PC-3 (cell line): ENCODE results near the gene SPATA46. TPM values are rescaled to one million over a fixed set of nuclear protein-coding genes. Genes with fewer than 3 reads are reported as not detected.

Source experiments
- ATAC-seq: fragments of 200-7000 bp; cut with Tn5 transposase; 2 replicates; pipeline ENCODE4 v1.9.1; 2020; ENCODE audit warnings: mild to moderate bottlenecking, moderate library complexity
- Bru-seq: library from RNA; stranded (reverse); fragments of 400-500 nt; gene quantifications from one replicate; lab custom pipeline; 2021; lab: Mats Ljungman, UMichigan
- BruChase-seq, 2 experiments: library from RNA; stranded (reverse); fragments of 400-500 nt; gene quantifications; one replicate each; lab custom pipeline; 2021; lab: Mats Ljungman, UMichigan
- BruUV-seq: library from RNA; stranded (reverse); fragments of 400-500 nt; replicated peaks from 2 replicates; lab custom pipeline; 2021; lab: Mats Ljungman, UMichigan
- CTCF ChIA-PET: fragments of 300-600 bp; sonication (Branson Sonifier 250); formaldehyde crosslinking; loops from one replicate; lab custom pipeline; 2022; ENCODE audit warnings: antibody characterized with exemption; lab: Charles Lee
- POLR2A ChIA-PET: fragments of 300-600 bp; sonication (Branson Sonifier 250); formaldehyde crosslinking; loops from one replicate; lab custom pipeline; 2022; ENCODE audit warnings: antibody characterized with exemption; ENCODE audit not compliant: unreplicated experiment; lab: Charles Lee
- DNase-seq: peaks from one replicate; pipeline ENCODE4 v3.0.0-alpha.2; 2015
- H2AFZ ChIP-seq: fragments of 300-600 bp; sonication (generic); 2 replicates; pipeline ENCODE4 v1.6.0; 2016; ENCODE audit warnings: antibody characterized with exemption, low read length
- H3F3A ChIP-seq: fragments of 300-600 bp; sonication (generic); one replicate; pipeline ENCODE4 v1.6.0; 2017; ENCODE audit warnings: antibody characterized with exemption, low read length, control low read depth, mild to moderate bottlenecking; ENCODE audit not compliant: unreplicated experiment
- H3K27ac ChIP-seq: fragments of 300-600 bp; sonication (generic); 2 replicates; pipeline ENCODE4 v1.5.1; 2016; ENCODE audit warnings: mild to moderate bottlenecking, low read length
- H3K27me3 ChIP-seq: fragments of 300-600 bp; sonication (generic); 2 replicates; pipeline ENCODE4 v1.6.1; 2016; ENCODE audit warnings: low read length, mixed read lengths
- H3K36me3 ChIP-seq: fragments of 300-600 bp; sonication (generic); 2 replicates; pipeline ENCODE4 v1.6.1; 2016; ENCODE audit warnings: low read depth, mixed run types, low read length, mixed read lengths
- H3K4me1 ChIP-seq: fragments of 300-600 bp; sonication (generic); 2 replicates; pipeline ENCODE4 v1.5.1; 2016; ENCODE audit warnings: low read length; ENCODE audit not compliant: insufficient read depth
- H3K4me2 ChIP-seq: fragments of 300-600 bp; sonication (generic); 2 replicates; pipeline ENCODE4 v1.6.0; 2016; ENCODE audit warnings: low read length
- H3K4me3 ChIP-seq: fragments of 300-600 bp; sonication (generic); 2 replicates; pipeline ENCODE4 v1.5.1; 2016; ENCODE audit warnings: mild to moderate bottlenecking, low read length, mixed read lengths
- H3K79me2 ChIP-seq: fragments of 300-600 bp; sonication (generic); 2 replicates; pipeline ENCODE4 v1.6.1; 2017; ENCODE audit warnings: low read length, mixed read lengths
- H3K9ac ChIP-seq: fragments of 300-600 bp; sonication (generic); 2 replicates; pipeline ENCODE4 v1.6.0; 2016; ENCODE audit warnings: mild to moderate bottlenecking, low read length
- H3K9me2 ChIP-seq: fragments of 300-600 bp; sonication (generic); replicated peaks from 2 replicates; pipeline ENCODE4 v1.6.1; 2016; ENCODE audit warnings: mixed run types, low read length, mixed read lengths
- H3K9me3 ChIP-seq: fragments of 300-600 bp; sonication (generic); 2 replicates; pipeline ENCODE4 v1.6.1; 2016; ENCODE audit warnings: low read length, mixed read lengths
- H4K20me1 ChIP-seq: fragments of 300-600 bp; sonication (generic); 2 replicates; pipeline ENCODE4 v1.6.1; 2016; ENCODE audit warnings: low read length, mixed read lengths
- EZH2 ChIP-seq: fragments of 300-600 bp; sonication (generic); IDR thresholded peaks from one replicate; pipeline ENCODE4 v1.6.1; 2017; ENCODE audit warnings: antibody characterized with exemption, mild to moderate bottlenecking, low read length; ENCODE audit not compliant: unreplicated experiment
- EZH2phosphoT487 ChIP-seq: fragments of 300-600 bp; sonication (generic); IDR thresholded peaks from 2 replicates; pipeline ENCODE4 v1.6.1; 2018; ENCODE audit warnings: mild to moderate bottlenecking, antibody characterized with exemption, low read length, borderline replicate concordance
- intact Hi-C: fragments of 100-400 bp; cut with micrococcal nuclease; formaldehyde crosslinking; loops from 2 replicates; pipeline ENCODE4 v1.9.0; 2023
- long read RNA-seq: library from polyadenylated mRNA; unstranded; transcript quantifications from one replicate; pipeline ENCODE4 v2.0.0, GENCODE V29; 2021; ENCODE audit not compliant: unreplicated experiment
- total RNA-seq: library from RNA; depleted of rRNA; stranded (reverse); fragments of >200 nt; gene quantifications from 2 replicates; pipeline ENCODE4 v1.2.3, GENCODE V29; 2014; rRNA removed
- TF ChIP-seq, protein P1 (sequence below): fragments of 300-600 bp; sonication (generic); conservative IDR thresholded peaks from 2 replicates; pipeline ENCODE4 v1.5.1; 2017; ENCODE audit warnings: antibody characterized with exemption, low read depth, mild to moderate bottlenecking, low read length

The SPATA46 gene, protein sequence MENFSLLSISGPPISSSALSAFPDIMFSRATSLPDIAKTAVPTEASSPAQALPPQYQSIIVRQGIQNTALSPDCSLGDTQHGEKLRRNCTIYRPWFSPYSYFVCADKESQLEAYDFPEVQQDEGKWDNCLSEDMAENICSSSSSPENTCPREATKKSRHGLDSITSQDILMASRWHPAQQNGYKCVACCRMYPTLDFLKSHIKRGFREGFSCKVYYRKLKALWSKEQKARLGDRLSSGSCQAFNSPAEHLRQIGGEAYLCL
- total RNA-seq (not detected in 2 replicates), Bru-seq, nascent RNA (not detected), BruChase-seq, experiment 1, labeled RNA remaining after a 6-hour chase (not detected), BruChase-seq, experiment 2, labeled RNA remaining after a 2-hour chase (not detected)
- long read RNA-seq, result 0 reads

DNA sequence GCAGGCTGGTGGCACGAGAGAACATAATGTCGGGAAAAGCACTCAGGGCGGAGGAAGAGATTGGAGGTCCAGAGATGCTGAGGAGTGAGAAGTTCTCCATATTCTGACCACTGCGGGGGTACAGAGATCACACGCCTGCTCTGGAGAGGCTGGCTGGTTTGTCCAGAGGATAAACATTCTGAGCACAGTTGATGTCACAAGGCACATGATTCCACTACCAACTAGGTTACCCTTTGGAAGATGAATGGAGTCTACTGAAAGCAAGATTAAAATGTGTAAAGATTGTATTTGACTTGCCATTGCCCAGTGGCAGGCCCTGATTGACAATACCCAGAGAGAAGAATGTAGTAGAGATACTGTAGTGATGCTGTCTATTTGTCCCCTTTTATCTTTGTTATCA is at the start of gene SPATA46:
Gene SPATA46, minus strand, starts transcription at position 164 of the 400 bp plus-strand sequence. Its CDS starts 64 bp downstream, at position 100.
- TF ChIP-seq EZH2phosphoT487, result no peak
- no peak for TF ChIP-seq EZH2
- TF ChIP-seq, protein P1, sequence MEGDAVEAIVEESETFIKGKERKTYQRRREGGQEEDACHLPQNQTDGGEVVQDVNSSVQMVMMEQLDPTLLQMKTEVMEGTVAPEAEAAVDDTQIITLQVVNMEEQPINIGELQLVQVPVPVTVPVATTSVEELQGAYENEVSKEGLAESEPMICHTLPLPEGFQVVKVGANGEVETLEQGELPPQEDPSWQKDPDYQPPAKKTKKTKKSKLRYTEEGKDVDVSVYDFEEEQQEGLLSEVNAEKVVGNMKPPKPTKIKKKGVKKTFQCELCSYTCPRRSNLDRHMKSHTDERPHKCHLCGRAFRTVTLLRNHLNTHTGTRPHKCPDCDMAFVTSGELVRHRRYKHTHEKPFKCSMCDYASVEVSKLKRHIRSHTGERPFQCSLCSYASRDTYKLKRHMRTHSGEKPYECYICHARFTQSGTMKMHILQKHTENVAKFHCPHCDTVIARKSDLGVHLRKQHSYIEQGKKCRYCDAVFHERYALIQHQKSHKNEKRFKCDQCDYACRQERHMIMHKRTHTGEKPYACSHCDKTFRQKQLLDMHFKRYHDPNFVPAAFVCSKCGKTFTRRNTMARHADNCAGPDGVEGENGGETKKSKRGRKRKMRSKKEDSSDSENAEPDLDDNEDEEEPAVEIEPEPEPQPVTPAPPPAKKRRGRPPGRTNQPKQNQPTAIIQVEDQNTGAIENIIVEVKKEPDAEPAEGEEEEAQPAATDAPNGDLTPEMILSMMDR, result no peak

DNA sequence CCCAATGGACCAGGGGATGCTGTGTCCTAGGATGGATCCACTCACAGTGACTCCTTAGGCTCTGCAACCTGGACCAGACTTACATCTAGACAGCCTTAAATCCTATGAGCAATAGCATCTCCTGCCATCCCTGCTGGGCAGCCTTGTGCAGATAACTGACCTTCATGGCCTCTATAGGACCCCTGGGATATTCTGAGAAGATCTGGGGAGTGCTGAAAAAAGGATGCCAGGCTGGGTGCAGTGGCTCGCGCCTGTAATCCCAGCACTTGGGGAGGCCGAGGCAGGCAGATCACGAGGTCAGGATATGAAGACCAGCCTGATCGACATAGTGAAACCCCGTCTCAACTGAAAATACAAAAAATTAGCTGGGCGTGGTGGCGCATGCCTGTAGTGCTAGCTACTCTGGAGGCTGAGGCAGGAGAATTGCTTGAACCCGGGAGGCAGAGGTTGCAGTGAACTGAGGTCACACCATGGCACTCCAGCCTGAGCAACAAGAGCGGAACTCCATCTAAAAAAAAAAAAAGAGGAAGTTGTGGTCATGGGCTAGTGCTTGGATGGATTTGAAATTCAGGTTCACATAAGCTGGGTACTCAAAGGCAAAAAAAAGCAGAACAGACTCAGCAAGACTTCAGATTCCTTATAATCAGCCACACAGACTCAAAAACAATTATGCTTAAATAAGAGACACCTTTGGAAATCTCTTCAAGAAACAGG is 46.2 kb upstream of the SPATA46 start:
- DNase-seq (no peak), ATAC-seq (no peak)
- H3K36me3 ChIP-seq, result no peaks in the 10 kb centered on the region
- BruUV-seq, result no TSS peak
- H3K79me2 ChIP-seq, result no peaks in the 10 kb centered on the region
- H3K9ac ChIP-seq, result no peak overlapping the region
- intact Hi-C loops, result no loop called here
- no peak overlapping the region for H3K4me3 ChIP-seq
- no peak overlapping the region for H3K4me2 ChIP-seq
- TF ChIP-seq, protein P1, result no peak
- no peak for TF ChIP-seq EZH2
- no peak for TF ChIP-seq EZH2phosphoT487
- POLR2A ChIA-PET, result no interaction called here
- CTCF ChIA-PET, result interaction anchor here (0.6 kb wide), 1 partner anchor 25 kb away, joined by 4 read pairs; no protein-coding TSS in a partner anchor
- no peaks in the 10 kb centered on the region for H3K27me3 ChIP-seq
- H2AFZ ChIP-seq, result no peak overlapping the region
- H4K20me1 ChIP-seq, result no peaks in the 10 kb centered on the region
- no peaks in the 10 kb centered on the region for H3K9me2 ChIP-seq
- peaks cover 16% of the 10 kb centered on the region; the same call in 1 of the 2 replicates for H3K4me1 ChIP-seq
- H3F3A ChIP-seq, result no peaks in the 10 kb centered on the region
- no peaks in the 10 kb centered on the region for H3K9me3 ChIP-seq
- H3K27ac ChIP-seq, result no peak overlapping the region

More for the DNA sequence above, at the start of gene SPATA46:
- no peaks in the 10 kb centered on the region for H3K9me2 ChIP-seq
- POLR2A ChIA-PET, result no interaction called here
- no peak for ATAC-seq
- H3F3A ChIP-seq, result no peaks in the 10 kb centered on the region
- H3K4me1 ChIP-seq, result peaks cover 41% of the 10 kb centered on the region
- H2AFZ ChIP-seq, result no peak within 1 kb of the TSS
- no TSS peak for BruUV-seq
- DNase-seq, result no peak
- H3K9ac ChIP-seq, result no peak within 1 kb of the TSS
- no peak within 1 kb of the TSS for H3K4me2 ChIP-seq
- no peaks in the 10 kb centered on the region for H3K9me3 ChIP-seq
- no peak within 1 kb of the TSS for H3K4me3 ChIP-seq
- H3K36me3 ChIP-seq, result no peaks in the 10 kb centered on the region
- no peaks in the 10 kb centered on the region for H4K20me1 ChIP-seq
- H3K79me2 ChIP-seq, result no peaks in the 10 kb centered on the region
- intact Hi-C loops, result no loop called here
- no peak within 1 kb of the TSS for H3K27ac ChIP-seq
- CTCF ChIA-PET, result no interaction called here
- no peaks in the 10 kb centered on the region for H3K27me3 ChIP-seq
